ENCODE results near the gene PDE11A. TPM values are rescaled to one million over a fixed set of nuclear protein-coding genes. Genes with fewer than 3 reads are reported as not detected.

Gene PDE11A
- total and polyA plus RNA-seq, 2 of the 8 experiments (the other 6 are each of a cell fraction or from before 2014, with no cell fraction given): 0.19 to 0.23 TPM

GRCh38 chr2:177724398-177725287 is 347.9 kb downstream of the PDE11A start (continued):
- TF ChIP-seq, protein P1, sequence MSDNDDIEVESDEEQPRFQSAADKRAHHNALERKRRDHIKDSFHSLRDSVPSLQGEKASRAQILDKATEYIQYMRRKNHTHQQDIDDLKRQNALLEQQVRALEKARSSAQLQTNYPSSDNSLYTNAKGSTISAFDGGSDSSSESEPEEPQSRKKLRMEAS (IDR thresholded peaks at IDR 0.05): no peak
- no peak for TF ChIP-seq ZNF274 (IDR thresholded peaks at IDR 0.05; ENCODE audit: borderline replicate concordance, extremely low read depth, low read length)
- peak; percentile 96 for TF ChIP-seq RAD21 (IDR thresholded peaks at IDR 0.05 in 1 of 2, conservative IDR thresholded peaks at IDR 0.05 in 1 of 2; ENCODE audit: low read depth in 2 of 2, low read length in 2 of 2)
- no peak for TF ChIP-seq CEBPB (IDR thresholded peaks at IDR 0.05; ENCODE audit: low read depth, low read length)
- TF ChIP-seq RXRA (IDR thresholded peaks at IDR 0.05; ENCODE audit: insufficient read depth, low read depth, low read length): no peak
- TF ChIP-seq POLR2AphosphoS5 (IDR thresholded peaks at IDR 0.05; ENCODE audit: low read depth, low read length): no peak
- TF ChIP-seq TCF12 (IDR thresholded peaks at IDR 0.05; ENCODE audit: low read depth, low read length): no peak
- TF ChIP-seq POU5F1 (IDR thresholded peaks at IDR 0.05; ENCODE audit: low read depth, low read length): no peak
- TF ChIP-seq CHD1 (IDR thresholded peaks at IDR 0.05; ENCODE audit: low read depth, low read length): no peak

Data from H1 (cell line).